DMS53 (cell line): ENCODE measurements around the gene ZNF594.
"Not testable (repeated sequence)": the region's sequence is repeated elsewhere in the genome, so short reads cannot be mapped to it uniquely, and the experiment has no call there.

Source experiments
- DNase-seq: peaks from one replicate; lab custom pipeline; 2025; lab: John Stamatoyannopoulos, UW

Gene ZNF594

GRCh38 chr17:5191541-5192417, at the start of gene ZNF594:
Gene ZNF594, minus strand, starts transcription at chr17:5191868. Its CDS starts 7,612 bp downstream, at chr17:5184256.
- peak; percentile 97 for DNase-seq

GRCh38 chr17:5239769-5240168, 48.1 kb upstream of the ZNF594 start:
- DNase-seq: peak; percentile 33

GRCh38 chr17:5238333-5238732, 46.7 kb upstream of the ZNF594 start:
- DNase-seq: peak; percentile 35

- DNase-seq: peak; percentile 95
Observed at GRCh38 chr17:5237541-5238016, 45.9 kb upstream of the ZNF594 start.

GRCh38 chr17:5236938-5237540, 45.4 kb upstream of the ZNF594 start:
- DNase-seq: no peak

GRCh38 chr17:5234645-5235576, 43.2 kb upstream of the ZNF594 start, which contains the start of gene SCIMP:
Gene SCIMP, minus strand, starts transcription at chr17:5234860. Its CDS starts 105 bp downstream, at chr17:5234755.
- DNase-seq: peak; percentile 15

GRCh38 chr17:5233492-5233891, 41.8 kb upstream of the ZNF594 start:
- not testable (repeated sequence) for DNase-seq

GRCh38 chr17:5226940-5227878, 35.5 kb upstream of the ZNF594 start:
- DNase-seq: peak; percentile 26

- DNase-seq: no peak
Observed at GRCh38 chr17:5225668-5226457, 34.2 kb upstream of the ZNF594 start.

GRCh38 chr17:5221912-5222311, 30.2 kb upstream of the ZNF594 start:
- not testable (repeated sequence) for DNase-seq

- DNase-seq: no peak
Observed at GRCh38 chr17:5220074-5220473, 28.4 kb upstream of the ZNF594 start.

- DNase-seq: no peak
Observed at GRCh38 chr17:5219536-5219935, 27.9 kb upstream of the ZNF594 start.

GRCh38 chr17:5217562-5217961, 25.9 kb upstream of the ZNF594 start:
- DNase-seq: not testable (repeated sequence)

GRCh38 chr17:5211458-5211857, 19.8 kb upstream of the ZNF594 start:
- DNase-seq: no peak

- no peak for DNase-seq
Observed at GRCh38 chr17:5210614-5211252, 19.1 kb upstream of the ZNF594 start.

- DNase-seq: no peak
Observed at GRCh38 chr17:5210091-5210490, 18.4 kb upstream of the ZNF594 start.

- no peak for DNase-seq
Observed at GRCh38 chr17:5209396-5209795, 17.7 kb upstream of the ZNF594 start.

GRCh38 chr17:5203908-5204294, 12.2 kb upstream of the ZNF594 start:
- peak; percentile 7 for DNase-seq

- DNase-seq: no peak
Observed at GRCh38 chr17:5203178-5203907, 11.7 kb upstream of the ZNF594 start.
